Caco-2 (cell line): ENCODE results near the gene ACSM6. TPM values are rescaled to one million over a fixed set of nuclear protein-coding genes. Genes with fewer than 3 reads are reported as not detected.

ENCODE experiments used
- BruUV-seq: library from RNA; stranded (reverse); fragments of 400-500 nt; replicated peaks from 2 replicates; lab custom pipeline; 2021; lab: Mats Ljungman, UMichigan
- CTCF ChIA-PET: fragments of 300-600 bp; sonication (Branson Sonifier 250); formaldehyde crosslinking; loops from one replicate; lab custom pipeline; 2022; ENCODE audit warnings: antibody characterized with exemption; lab: Charles Lee
- POLR2A ChIA-PET: fragments of 300-600 bp; sonication (Branson Sonifier 250); formaldehyde crosslinking; loops from one replicate; lab custom pipeline; 2022; ENCODE audit warnings: antibody characterized with exemption; lab: Charles Lee
- DNase-seq, 2 experiments: peaks; one replicate each; pipeline versions ENCODE4 v3.0.0 to v3.0.0-alpha.2; 2020 to 2022
- H3K27me3 ChIP-seq: replicated peaks from 2 replicates; pipeline ENCODE4 v1.6.0; 2011; ENCODE audit warnings: low read length; ENCODE audit not compliant: control insufficient read depth, insufficient read depth
- H3K36me3 ChIP-seq: 2 replicates; pipeline ENCODE4 v1.5.1; 2011; ENCODE audit warnings: low read length; ENCODE audit not compliant: control insufficient read depth, insufficient read depth
- H3K4me1 ChIP-seq: fragments of 250-450 bp; sonication (Bioruptor Pico); 2 replicates; pipeline ENCODE4 v1.5.1; 2020; ENCODE audit warnings: mild to moderate bottlenecking
- H3K4me3 ChIP-seq: 2 replicates; pipeline ENCODE4 v1.5.1; 2011; ENCODE audit warnings: low read depth, mild to moderate bottlenecking, control low read depth, low read length
- H3K9me3 ChIP-seq: fragments of 250-450 bp; sonication (Bioruptor Pico); 2 replicates; pipeline ENCODE4 v1.5.1; 2020; ENCODE audit warnings: mild to moderate bottlenecking, moderate library complexity
- H3K27ac Mint-ChIP-seq: one replicate; pipeline ENCODE4 v1.8.0; 2022; ENCODE audit warnings: mixed read lengths; ENCODE audit not compliant: unreplicated experiment
- H3K27me3 Mint-ChIP-seq: one replicate; pipeline ENCODE4 v1.8.0; 2022; ENCODE audit warnings: mixed read lengths; ENCODE audit not compliant: insufficient read depth, unreplicated experiment
- H3K36me3 Mint-ChIP-seq: one replicate; pipeline ENCODE4 v1.8.0; 2022; ENCODE audit warnings: mild to moderate bottlenecking, mixed read lengths; ENCODE audit not compliant: insufficient read depth, unreplicated experiment
- H3K4me1 Mint-ChIP-seq: one replicate; pipeline ENCODE4 v1.8.0; 2022; ENCODE audit warnings: low read depth, mixed read lengths; ENCODE audit not compliant: unreplicated experiment
- H3K4me3 Mint-ChIP-seq: one replicate; pipeline ENCODE4 v1.8.0; 2022; ENCODE audit warnings: mild to moderate bottlenecking, moderate library complexity, mixed read lengths; ENCODE audit not compliant: unreplicated experiment
- H3K9me3 Mint-ChIP-seq: one replicate; pipeline ENCODE4 v1.8.0; 2022; ENCODE audit warnings: mixed read lengths; ENCODE audit not compliant: unreplicated experiment
- intact Hi-C: fragments of 100-400 bp; cut with micrococcal nuclease; formaldehyde crosslinking; loops from one replicate; pipeline ENCODE4 v1.10.0; 2022; ENCODE audit not compliant: unreplicated experiment
- total RNA-seq: library from RNA; stranded (reverse); gene quantifications from 2 replicates; pipeline ENCODE4 v1.2.3, GENCODE V29; 2022
- TF ChIP-seq, protein P1 (sequence below), 2 experiments: fragments of 200-600 bp in 1 of 2; IDR thresholded peaks; 1 replicate in 1 of 2; 2 replicates in 1 of 2; pipeline versions ENCODE4 v1.5.1 to v1.8.0; 2011 to 2022; ENCODE audit warnings: antibody characterized with exemption in 1 of 2, control low read depth in 1 of 2, inconsistent platforms in 1 of 2, low read depth in 1 of 2, low read length in 1 of 2, mild to moderate bottlenecking in 1 of 2, moderate library complexity in 1 of 2; ENCODE audit not compliant: insufficient read depth in 1 of 2, severe bottlenecking in 1 of 2, unreplicated experiment in 1 of 2

The ACSM6 gene
- total RNA-seq, 1 experiment from 2014 or later: not detected

DNA sequence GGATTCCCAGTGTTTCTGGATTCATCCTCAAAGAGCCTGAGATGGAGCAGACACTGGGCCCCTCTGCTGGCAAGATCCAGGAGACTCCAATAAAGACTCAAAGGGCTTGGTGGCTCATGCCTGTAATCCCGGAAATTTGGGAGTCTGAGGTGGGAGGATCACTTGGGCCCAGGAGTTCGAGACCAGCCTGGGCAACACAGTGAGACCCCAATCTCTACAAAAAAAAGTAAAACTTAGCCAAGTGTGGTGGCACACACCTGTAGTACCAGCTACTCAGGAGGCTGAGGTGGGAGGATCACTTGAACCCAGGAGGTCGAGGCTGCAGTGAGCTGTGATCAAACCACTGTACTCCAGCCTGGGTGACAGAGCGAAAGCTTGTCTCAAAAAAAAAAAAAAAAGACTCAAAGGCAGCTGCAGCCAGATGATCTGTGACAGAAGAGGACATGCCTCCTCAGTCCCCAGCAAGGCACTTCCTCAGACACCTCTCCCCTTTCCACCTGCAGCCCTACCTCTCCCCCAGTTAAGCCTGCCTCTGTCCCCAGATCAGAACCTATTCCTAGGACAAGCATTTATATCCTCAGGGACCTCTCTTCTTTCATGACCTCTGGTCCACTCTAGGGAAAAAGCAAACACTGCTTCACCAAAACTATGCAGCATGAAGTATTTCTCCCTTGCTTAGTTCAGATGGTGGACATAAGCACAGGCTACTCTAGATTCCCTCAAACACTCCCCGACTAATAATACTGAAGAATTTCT, 68.9 kb downstream of the ACSM6 start:
- ChIA-PET CTCF (no interaction called here), POLR2A (interaction anchor here (0.5 kb wide), 1 partner anchor 18 kb away, joined by 3 read pairs; no protein-coding TSS in a partner anchor)
- peaks cover 93% of the 10 kb centered on the region for H3K36me3 Mint-ChIP-seq
- H3K4me1 Mint-ChIP-seq: peaks cover 58% of the 10 kb centered on the region
- H3K9me3 Mint-ChIP-seq: no peaks in the 10 kb centered on the region
- Histone ChIP-seq H3K27me3 (no peaks in the 10 kb centered on the region), H3K4me3 (no peak overlapping the region), H3K36me3 (peaks cover 10% of the 10 kb centered on the region), H3K9me3 (no peaks in the 10 kb centered on the region), H3K4me1 (peaks cover 78% of the 10 kb centered on the region)
- TSS peak; percentile 26 for BruUV-seq
- H3K27me3 Mint-ChIP-seq: no peaks in the 10 kb centered on the region
- peak overlapping the region; percentile 33 for H3K4me3 Mint-ChIP-seq
- peak; percentile 52 to 66 for DNase-seq
- peak overlapping the region; percentile 98 for H3K27ac Mint-ChIP-seq
- intact Hi-C loops: loop anchor here (5.0 kb wide), 1 partner anchor 99 kb away; no protein-coding TSS in a partner anchor
- TF ChIP-seq, protein P1, sequence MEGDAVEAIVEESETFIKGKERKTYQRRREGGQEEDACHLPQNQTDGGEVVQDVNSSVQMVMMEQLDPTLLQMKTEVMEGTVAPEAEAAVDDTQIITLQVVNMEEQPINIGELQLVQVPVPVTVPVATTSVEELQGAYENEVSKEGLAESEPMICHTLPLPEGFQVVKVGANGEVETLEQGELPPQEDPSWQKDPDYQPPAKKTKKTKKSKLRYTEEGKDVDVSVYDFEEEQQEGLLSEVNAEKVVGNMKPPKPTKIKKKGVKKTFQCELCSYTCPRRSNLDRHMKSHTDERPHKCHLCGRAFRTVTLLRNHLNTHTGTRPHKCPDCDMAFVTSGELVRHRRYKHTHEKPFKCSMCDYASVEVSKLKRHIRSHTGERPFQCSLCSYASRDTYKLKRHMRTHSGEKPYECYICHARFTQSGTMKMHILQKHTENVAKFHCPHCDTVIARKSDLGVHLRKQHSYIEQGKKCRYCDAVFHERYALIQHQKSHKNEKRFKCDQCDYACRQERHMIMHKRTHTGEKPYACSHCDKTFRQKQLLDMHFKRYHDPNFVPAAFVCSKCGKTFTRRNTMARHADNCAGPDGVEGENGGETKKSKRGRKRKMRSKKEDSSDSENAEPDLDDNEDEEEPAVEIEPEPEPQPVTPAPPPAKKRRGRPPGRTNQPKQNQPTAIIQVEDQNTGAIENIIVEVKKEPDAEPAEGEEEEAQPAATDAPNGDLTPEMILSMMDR (IDR thresholded peaks at IDR 0.05; ENCODE audit: insufficient read depth in 1 of 2, low read depth in 1 of 2, low read length in 1 of 2, severe bottlenecking in 1 of 2, unreplicated experiment in 1 of 2): no peak

- Histone ChIP-seq H3K4me1 (peaks cover 87% of the 10 kb centered on the region), H3K9me3 (no peaks in the 10 kb centered on the region), H3K27me3 (no peaks in the 10 kb centered on the region), H3K36me3 (peaks cover 10% of the 10 kb centered on the region), H3K4me3 (no peak overlapping the region)
- no peaks in the 10 kb centered on the region for H3K9me3 Mint-ChIP-seq
- intact Hi-C loops: loop anchor here (5.0 kb wide), 1 partner anchor 98 kb away; no protein-coding TSS in a partner anchor
- ChIA-PET CTCF (interaction anchor here (0.7 to 1.2 kb wide), 4 partner anchors 17 to 430 kb away, joined by 3 to 7 read pairs (median 4); partner anchors contain the start of gene TCTN3), POLR2A (interaction anchor here (0.5 kb wide), 1 partner anchor 97 kb away, joined by 3 read pairs; no protein-coding TSS in a partner anchor)
- no peak for DNase-seq
- H3K4me1 Mint-ChIP-seq: peaks cover 66% of the 10 kb centered on the region
- peaks cover 93% of the 10 kb centered on the region for H3K36me3 Mint-ChIP-seq
- TF ChIP-seq, protein P1 (IDR thresholded peaks at IDR 0.05; ENCODE audit: insufficient read depth in 1 of 2, low read depth in 1 of 2, low read length in 1 of 2, severe bottlenecking in 1 of 2, unreplicated experiment in 1 of 2): no peak
- peak overlapping the region; percentile 33 for H3K4me3 Mint-ChIP-seq
- peak overlapping the region; percentile 98 for H3K27ac Mint-ChIP-seq
- no peaks in the 10 kb centered on the region for H3K27me3 Mint-ChIP-seq
- BruUV-seq: no TSS peak
These were observed 69.8 kb downstream of the ACSM6 start for GRCh38 chr10:95263864-95264226.

DNA sequence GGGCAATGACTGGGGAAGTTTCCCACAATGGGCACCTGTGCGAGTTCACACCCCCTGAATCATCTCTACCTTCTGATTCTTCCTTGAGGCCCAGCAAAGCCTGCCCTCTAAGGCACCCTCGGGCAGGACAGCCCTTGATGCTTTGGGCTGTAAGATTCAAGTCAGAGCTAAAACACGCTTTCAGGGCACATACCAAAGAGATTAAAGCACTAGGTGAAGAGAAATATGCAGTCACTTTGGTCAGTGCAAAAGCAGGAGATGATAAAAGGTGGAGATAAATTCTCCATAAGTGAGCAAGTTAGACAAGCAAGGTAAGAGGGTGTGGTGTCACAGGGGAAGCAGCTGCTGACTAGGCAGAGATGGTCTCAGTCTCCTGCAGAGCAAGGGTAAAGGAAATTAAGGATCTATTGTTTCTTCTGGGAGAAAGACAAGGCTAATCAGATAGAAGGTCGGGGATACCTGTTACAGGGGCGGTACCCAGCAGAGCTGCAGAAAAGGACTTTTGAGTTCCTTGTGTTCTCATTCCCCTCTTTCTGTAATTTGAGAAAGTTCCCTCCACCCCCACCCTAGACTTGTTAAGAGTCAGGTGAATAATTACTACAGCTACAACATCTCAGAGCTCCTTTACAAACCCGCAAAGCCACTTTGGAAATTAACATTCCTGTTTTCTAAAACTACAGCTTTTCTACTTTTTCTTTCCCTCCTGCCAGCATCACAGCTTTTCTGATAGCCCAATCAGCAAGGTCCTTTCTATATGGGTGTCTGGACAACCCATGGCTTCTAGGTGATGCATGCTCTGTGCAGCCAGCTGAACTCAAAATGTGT, 70.4 kb downstream of the ACSM6 start:
- no peaks in the 10 kb centered on the region for H3K9me3 Mint-ChIP-seq
- POLR2A ChIA-PET: interaction anchor here (0.5 to 0.8 kb wide), 2 partner anchors 41 to 97 kb away, joined by 3 read pairs; no protein-coding TSS in a partner anchor
- peaks cover 91% of the 10 kb centered on the region for H3K4me1 ChIP-seq
- peak; percentile 73 to 80 for DNase-seq
- no peaks in the 10 kb centered on the region for H3K27me3 ChIP-seq
- peak overlapping the region; percentile 33 for H3K4me3 Mint-ChIP-seq
- H3K4me1 Mint-ChIP-seq: peaks cover 67% of the 10 kb centered on the region
- TF ChIP-seq, protein P1 (IDR thresholded peaks at IDR 0.05; ENCODE audit: insufficient read depth in 1 of 2, low read depth in 1 of 2, low read length in 1 of 2, severe bottlenecking in 1 of 2, unreplicated experiment in 1 of 2): no peak
- peaks cover 93% of the 10 kb centered on the region for H3K36me3 Mint-ChIP-seq
- CTCF ChIA-PET: interaction anchor here (0.6 to 1.4 kb wide), 9 partner anchors 10 to 429 kb away, joined by 3 to 7 read pairs (median 4); partner anchors contain the start of gene TCTN3
- no peak overlapping the region for H3K4me3 ChIP-seq
- H3K27ac Mint-ChIP-seq: peak overlapping the region; percentile 98
- intact Hi-C loops: loop anchor here (5.0 kb wide), 1 partner anchor 98 kb away; no protein-coding TSS in a partner anchor
- no peaks in the 10 kb centered on the region for H3K27me3 Mint-ChIP-seq
- no peaks in the 10 kb centered on the region for H3K9me3 ChIP-seq
- peaks cover 11% of the 10 kb centered on the region for H3K36me3 ChIP-seq
- TSS peak; percentile 62 for BruUV-seq
